GM23248 (cell line): ENCODE results near the gene WDR7.

Experiments
- EZH2 ChIP-seq: fragments of 200-600 bp; sonication (generic); IDR thresholded peaks from 2 replicates; pipeline ENCODE4 v1.6.1; 2018; ENCODE audit warnings: antibody characterized with exemption, mild to moderate bottlenecking; ENCODE audit not compliant: insufficient read depth, poor library complexity, severe bottlenecking
- EZH2phosphoT487 ChIP-seq: fragments of 200-600 bp; sonication (generic); IDR thresholded peaks from 2 replicates; pipeline ENCODE4 v1.6.1; 2018; ENCODE audit warnings: antibody characterized with exemption, moderate library complexity, mild to moderate bottlenecking, low read depth; ENCODE audit not compliant: insufficient read depth

- TF ChIP-seq EZH2: no peak
- no peak for TF ChIP-seq EZH2phosphoT487
Measured at GRCh38 chr18:56888978-56889377, 237.8 kb downstream of the WDR7 start.
